K562 (cell line): Measurements from ENCODE around the gene HOXB3. TPM values are rescaled to one million over a fixed set of nuclear protein-coding genes. Genes with fewer than 3 reads are reported as not detected.

Experiments used
- CBFA2T3 ChIP-seq: fragments of 450-650 bp; IDR thresholded peaks from 2 replicates; pipeline ENCODE4 v1.6.1; 2017
- CCNT2 ChIP-seq: IDR thresholded peaks from 2 replicates; pipeline ENCODE4 v1.6.1; 2011; ENCODE audit warnings: borderline replicate concordance, low read depth, mild to moderate bottlenecking, moderate library complexity, mixed read lengths, low read length; ENCODE audit not compliant: insufficient read length; ENCODE audit errors: extremely low read depth
- KDM1A ChIP-seq, 2 experiments: fragments of 450-650 bp; IDR thresholded peaks; 2 replicates each; pipeline ENCODE4 v1.6.1; 2016; ENCODE audit warnings: mild to moderate bottlenecking in 2 of 2
- NFRKB ChIP-seq: fragments of 450-650 bp; IDR thresholded peaks from 2 replicates; pipeline ENCODE4 v1.6.1; 2016; ENCODE audit warnings: low read depth
- POLR2H ChIP-seq: IDR thresholded peaks from 2 replicates; pipeline ENCODE4 v1.6.1; 2016; ENCODE audit warnings: missing genetic modification characterization, low read depth, mild to moderate bottlenecking, control low read depth, missing compliant biosample characterization, moderate library complexity
- RBBP5 ChIP-seq: fragments of 200-600 bp; sonication (generic); IDR thresholded peaks from 2 replicates; pipeline ENCODE4 v1.6.1; 2012; ENCODE audit warnings: borderline replicate concordance, mild to moderate bottlenecking, low read length, control low read depth, inconsistent platforms; ENCODE audit not compliant: insufficient read depth, poor library complexity, severe bottlenecking
- SUPT5H ChIP-seq: fragments of 450-650 bp; IDR thresholded peaks from 2 replicates; pipeline ENCODE4 v1.6.1; 2016
- ZNF217 ChIP-seq: sonication (generic); formaldehyde crosslinking; IDR thresholded peaks from 2 replicates; pipeline ENCODE4 v1.8.0; 2022; ENCODE audit warnings: mild to moderate bottlenecking, missing genetic modification reagents
- polyA plus RNA-seq, 8 experiments: library from polyadenylated mRNA; depleted of rRNA in 4 of 8; stranded (reverse) in 5 of 8; unstranded in 3 of 8; fragments of >200 nt; fragmentation: Nextera tagmentation in 2 of 8; fragmentation: Illumina TruSeq in 1 of 8; extraction: Ambion mirVana in 2 of 8; extraction: Trizol in 1 of 8; gene quantifications; 2 replicates each; pipeline versions ENCODE4 v1.2.1 to v1.2.3, GENCODE V29; 2011 to 2014; ENCODE audit warnings: inconsistent platforms in 1 of 8, missing spikeins in 1 of 8
- total RNA-seq, 7 experiments: library from RNA; depleted of rRNA in 6 of 7; stranded (reverse); fragments of >200 nt in 6 of 7; fragmentation: Illumina TruSeq in 2 of 7; extraction: Trizol in 2 of 7; gene quantifications; 2 replicates each; pipeline versions ENCODE4 v1.2.1 to v1.2.3, GENCODE V29; 2011 to 2021; ENCODE audit warnings: low replicate concordance in 1 of 7
- TF ChIP-seq, protein P1 (sequence below), 2 experiments: fragments of 200-800 bp in 1 of 2; sonication (Bioruptor generic) in 1 of 2; sonication (generic) in 1 of 2; formaldehyde crosslinking in 1 of 2; IDR thresholded peaks in 1 of 2; conservative IDR thresholded peaks in 1 of 2; 2 replicates each; pipeline versions ENCODE4 v1.5.0 to v1.6.1; 2016 to 2020; ENCODE audit warnings: missing compliant biosample characterization in 1 of 2, missing genetic modification characterization in 1 of 2, missing genetic modification reagents in 1 of 2
- TF ChIP-seq, protein P2 (sequence below), 2 experiments: fragments of 450-650 bp; conservative IDR thresholded peaks; 2 replicates each; pipeline ENCODE4 v1.6.1; 2017; ENCODE audit warnings: mild to moderate bottlenecking in 2 of 2, moderate library complexity in 2 of 2
- TF ChIP-seq, protein P3 (sequence below): fragments of 450-650 bp; IDR thresholded peaks from 2 replicates; pipeline ENCODE4 v1.6.1; 2016; ENCODE audit warnings: mild to moderate bottlenecking, moderate library complexity

The HOXB3 gene
- total and polyA plus RNA-seq, 9 of the 15 experiments (the other 6 are each of a cell fraction or from before 2014, with no cell fraction given) = 2.4 to 41.3 (median 20.2) TPM

DNA sequence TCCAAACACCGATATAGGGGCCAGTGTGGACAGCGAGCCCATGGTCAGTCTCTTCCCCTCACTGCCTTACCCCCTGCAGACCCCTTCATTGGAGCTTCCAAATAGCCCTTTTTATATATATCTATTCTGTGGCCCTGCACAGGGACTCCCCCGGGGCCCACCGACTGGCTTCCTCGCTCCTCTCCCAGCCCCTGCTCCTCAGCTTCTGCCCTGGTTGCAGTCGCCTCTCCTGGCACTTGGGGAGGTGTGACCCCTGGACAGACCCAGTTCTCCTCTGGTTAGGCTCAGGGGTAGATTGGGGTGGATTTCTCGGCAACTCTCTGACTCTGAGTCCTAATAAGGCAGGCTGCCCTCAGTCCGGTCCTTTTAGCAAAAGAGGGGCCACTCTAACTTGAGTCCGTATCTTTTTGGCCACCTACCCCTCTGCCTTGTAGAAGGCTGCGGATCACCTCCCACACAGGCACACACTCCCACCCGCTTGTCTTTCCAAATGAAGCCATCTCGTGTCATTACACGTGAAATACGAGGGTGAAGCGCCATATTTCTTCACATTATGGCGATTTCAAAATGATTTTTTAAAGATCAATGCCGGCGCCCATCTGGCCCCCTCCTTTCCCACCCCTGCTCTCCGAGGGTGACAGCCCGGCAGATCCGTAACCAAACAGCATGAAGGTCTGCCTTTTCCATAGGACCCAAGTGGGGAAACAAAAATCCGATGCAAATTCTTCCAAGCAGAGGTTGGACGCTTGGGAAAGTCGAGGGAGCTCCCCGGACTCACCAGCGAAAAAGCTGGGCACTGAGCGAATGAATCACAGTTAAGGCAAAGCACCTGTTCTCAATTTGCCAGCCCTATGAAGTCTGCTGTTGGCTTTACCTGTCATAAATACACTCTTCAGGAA, 37.8 kb upstream of the HOXB3 start (continued):
- TF ChIP-seq, protein P1, sequence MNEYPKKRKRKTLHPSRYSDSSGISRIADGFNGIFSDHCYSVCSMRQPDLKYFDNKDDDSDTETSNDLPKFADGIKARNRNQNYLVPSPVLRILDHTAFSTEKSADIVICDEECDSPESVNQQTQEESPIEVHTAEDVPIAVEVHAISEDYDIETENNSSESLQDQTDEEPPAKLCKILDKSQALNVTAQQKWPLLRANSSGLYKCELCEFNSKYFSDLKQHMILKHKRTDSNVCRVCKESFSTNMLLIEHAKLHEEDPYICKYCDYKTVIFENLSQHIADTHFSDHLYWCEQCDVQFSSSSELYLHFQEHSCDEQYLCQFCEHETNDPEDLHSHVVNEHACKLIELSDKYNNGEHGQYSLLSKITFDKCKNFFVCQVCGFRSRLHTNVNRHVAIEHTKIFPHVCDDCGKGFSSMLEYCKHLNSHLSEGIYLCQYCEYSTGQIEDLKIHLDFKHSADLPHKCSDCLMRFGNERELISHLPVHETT (CRISPR knock-in tag; conservative IDR thresholded peaks at IDR 0.05 in 1 of 2, IDR thresholded peaks at IDR 0.05 in 1 of 2) = no peak; a peak in 1 of 4 replicates
- TF ChIP-seq, protein P2, sequence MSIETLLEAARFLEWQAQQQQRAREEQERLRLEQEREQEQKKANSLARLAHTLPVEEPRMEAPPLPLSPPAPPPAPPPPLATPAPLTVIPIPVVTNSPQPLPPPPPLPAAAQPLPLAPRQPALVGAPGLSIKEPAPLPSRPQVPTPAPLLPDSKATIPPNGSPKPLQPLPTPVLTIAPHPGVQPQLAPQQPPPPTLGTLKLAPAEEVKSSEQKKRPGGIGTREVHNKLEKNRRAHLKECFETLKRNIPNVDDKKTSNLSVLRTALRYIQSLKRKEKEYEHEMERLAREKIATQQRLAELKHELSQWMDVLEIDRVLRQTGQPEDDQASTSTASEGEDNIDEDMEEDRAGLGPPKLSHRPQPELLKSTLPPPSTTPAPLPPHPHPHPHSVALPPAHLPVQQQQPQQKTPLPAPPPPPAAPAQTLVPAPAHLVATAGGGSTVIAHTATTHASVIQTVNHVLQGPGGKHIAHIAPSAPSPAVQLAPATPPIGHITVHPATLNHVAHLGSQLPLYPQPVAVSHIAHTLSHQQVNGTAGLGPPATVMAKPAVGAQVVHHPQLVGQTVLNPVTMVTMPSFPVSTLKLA (conservative IDR thresholded peaks at IDR 0.05) = peak in 1 of 2 experiments; percentile 48; a peak in 3 of 4 replicates
- TF ChIP-seq CCNT2 = no peak
- no peak for TF ChIP-seq ZNF217 (CRISPR knock-in tag)
- TF ChIP-seq NFRKB = peak; percentile 51; the same call in 1 of the 2 replicates
- no peak for TF ChIP-seq POLR2H
- TF ChIP-seq CBFA2T3 = peak; percentile 58
- TF ChIP-seq, protein P3, sequence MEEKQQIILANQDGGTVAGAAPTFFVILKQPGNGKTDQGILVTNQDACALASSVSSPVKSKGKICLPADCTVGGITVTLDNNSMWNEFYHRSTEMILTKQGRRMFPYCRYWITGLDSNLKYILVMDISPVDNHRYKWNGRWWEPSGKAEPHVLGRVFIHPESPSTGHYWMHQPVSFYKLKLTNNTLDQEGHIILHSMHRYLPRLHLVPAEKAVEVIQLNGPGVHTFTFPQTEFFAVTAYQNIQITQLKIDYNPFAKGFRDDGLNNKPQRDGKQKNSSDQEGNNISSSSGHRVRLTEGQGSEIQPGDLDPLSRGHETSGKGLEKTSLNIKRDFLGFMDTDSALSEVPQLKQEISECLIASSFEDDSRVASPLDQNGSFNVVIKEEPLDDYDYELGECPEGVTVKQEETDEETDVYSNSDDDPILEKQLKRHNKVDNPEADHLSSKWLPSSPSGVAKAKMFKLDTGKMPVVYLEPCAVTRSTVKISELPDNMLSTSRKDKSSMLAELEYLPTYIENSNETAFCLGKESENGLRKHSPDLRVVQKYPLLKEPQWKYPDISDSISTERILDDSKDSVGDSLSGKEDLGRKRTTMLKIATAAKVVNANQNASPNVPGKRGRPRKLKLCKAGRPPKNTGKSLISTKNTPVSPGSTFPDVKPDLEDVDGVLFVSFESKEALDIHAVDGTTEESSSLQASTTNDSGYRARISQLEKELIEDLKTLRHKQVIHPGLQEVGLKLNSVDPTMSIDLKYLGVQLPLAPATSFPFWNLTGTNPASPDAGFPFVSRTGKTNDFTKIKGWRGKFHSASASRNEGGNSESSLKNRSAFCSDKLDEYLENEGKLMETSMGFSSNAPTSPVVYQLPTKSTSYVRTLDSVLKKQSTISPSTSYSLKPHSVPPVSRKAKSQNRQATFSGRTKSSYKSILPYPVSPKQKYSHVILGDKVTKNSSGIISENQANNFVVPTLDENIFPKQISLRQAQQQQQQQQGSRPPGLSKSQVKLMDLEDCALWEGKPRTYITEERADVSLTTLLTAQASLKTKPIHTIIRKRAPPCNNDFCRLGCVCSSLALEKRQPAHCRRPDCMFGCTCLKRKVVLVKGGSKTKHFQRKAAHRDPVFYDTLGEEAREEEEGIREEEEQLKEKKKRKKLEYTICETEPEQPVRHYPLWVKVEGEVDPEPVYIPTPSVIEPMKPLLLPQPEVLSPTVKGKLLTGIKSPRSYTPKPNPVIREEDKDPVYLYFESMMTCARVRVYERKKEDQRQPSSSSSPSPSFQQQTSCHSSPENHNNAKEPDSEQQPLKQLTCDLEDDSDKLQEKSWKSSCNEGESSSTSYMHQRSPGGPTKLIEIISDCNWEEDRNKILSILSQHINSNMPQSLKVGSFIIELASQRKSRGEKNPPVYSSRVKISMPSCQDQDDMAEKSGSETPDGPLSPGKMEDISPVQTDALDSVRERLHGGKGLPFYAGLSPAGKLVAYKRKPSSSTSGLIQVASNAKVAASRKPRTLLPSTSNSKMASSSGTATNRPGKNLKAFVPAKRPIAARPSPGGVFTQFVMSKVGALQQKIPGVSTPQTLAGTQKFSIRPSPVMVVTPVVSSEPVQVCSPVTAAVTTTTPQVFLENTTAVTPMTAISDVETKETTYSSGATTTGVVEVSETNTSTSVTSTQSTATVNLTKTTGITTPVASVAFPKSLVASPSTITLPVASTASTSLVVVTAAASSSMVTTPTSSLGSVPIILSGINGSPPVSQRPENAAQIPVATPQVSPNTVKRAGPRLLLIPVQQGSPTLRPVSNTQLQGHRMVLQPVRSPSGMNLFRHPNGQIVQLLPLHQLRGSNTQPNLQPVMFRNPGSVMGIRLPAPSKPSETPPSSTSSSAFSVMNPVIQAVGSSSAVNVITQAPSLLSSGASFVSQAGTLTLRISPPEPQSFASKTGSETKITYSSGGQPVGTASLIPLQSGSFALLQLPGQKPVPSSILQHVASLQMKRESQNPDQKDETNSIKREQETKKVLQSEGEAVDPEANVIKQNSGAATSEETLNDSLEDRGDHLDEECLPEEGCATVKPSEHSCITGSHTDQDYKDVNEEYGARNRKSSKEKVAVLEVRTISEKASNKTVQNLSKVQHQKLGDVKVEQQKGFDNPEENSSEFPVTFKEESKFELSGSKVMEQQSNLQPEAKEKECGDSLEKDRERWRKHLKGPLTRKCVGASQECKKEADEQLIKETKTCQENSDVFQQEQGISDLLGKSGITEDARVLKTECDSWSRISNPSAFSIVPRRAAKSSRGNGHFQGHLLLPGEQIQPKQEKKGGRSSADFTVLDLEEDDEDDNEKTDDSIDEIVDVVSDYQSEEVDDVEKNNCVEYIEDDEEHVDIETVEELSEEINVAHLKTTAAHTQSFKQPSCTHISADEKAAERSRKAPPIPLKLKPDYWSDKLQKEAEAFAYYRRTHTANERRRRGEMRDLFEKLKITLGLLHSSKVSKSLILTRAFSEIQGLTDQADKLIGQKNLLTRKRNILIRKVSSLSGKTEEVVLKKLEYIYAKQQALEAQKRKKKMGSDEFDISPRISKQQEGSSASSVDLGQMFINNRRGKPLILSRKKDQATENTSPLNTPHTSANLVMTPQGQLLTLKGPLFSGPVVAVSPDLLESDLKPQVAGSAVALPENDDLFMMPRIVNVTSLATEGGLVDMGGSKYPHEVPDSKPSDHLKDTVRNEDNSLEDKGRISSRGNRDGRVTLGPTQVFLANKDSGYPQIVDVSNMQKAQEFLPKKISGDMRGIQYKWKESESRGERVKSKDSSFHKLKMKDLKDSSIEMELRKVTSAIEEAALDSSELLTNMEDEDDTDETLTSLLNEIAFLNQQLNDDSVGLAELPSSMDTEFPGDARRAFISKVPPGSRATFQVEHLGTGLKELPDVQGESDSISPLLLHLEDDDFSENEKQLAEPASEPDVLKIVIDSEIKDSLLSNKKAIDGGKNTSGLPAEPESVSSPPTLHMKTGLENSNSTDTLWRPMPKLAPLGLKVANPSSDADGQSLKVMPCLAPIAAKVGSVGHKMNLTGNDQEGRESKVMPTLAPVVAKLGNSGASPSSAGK = peak; percentile 60
- peak; percentile 39; the same call in 1 of the 2 replicates for TF ChIP-seq SUPT5H
- TF ChIP-seq KDM1A (IDR thresholded peaks at IDR 0.05) = no peak
- peak; percentile 48 for TF ChIP-seq RBBP5
